ENCODE measurements around the gene MYBBP1A. TPM values are rescaled to one million over a fixed set of nuclear protein-coding genes. Genes with fewer than 3 reads are reported as not detected.

Gene MYBBP1A
- total RNA-seq, 1 donor from 2014 or later, result 47.1 TPM

DNA sequence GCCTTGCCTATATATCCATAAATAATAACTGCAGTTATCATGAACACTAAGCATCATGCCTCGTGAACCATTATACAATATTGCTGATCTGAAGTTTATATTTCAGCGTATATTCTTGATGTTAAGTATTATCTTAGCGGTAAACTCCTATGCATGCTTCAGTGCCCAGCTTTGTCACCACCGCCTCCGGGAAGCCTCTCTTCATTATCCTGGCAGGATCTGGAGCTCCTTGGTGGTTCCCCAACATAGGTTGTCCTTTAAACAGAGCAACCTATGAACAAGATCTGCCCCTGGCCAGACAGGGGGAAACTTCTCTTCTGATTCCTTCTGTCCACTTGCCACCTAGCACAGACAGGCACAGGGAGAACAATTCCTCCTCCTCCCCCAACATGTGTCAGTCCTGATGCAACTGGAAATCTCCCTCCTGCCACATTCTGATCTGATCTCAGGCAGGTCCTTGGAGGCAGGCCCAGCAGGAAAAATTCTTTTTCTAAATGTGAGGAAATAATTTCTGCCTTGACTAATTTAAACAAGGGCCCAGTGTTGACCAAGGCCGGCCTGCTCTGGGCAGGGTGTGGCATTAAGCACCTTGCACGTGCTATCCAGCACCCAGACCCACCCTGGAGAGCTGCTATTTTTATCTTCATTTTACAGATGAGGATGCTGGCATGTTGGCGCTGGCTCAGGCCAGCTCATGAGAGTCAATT is 34.1 kb downstream of the MYBBP1A start:
- no peak for DNase-seq (ENCODE audit: extremely low spot score in 2 of 2)
- H3K4me1 ChIP-seq, result peaks cover 26% of the 10 kb centered on the region
- H3K4me3 ChIP-seq, result no peak overlapping the region
- no peaks in the 10 kb centered on the region for H3K9me3 ChIP-seq
- H3K27ac ChIP-seq, result no peak overlapping the region
- intact Hi-C loops (cut with DNase I), result no loop called here
- no peak for TF ChIP-seq POLR2A (IDR thresholded peaks at IDR 0.05)
- TF ChIP-seq, protein P1, sequence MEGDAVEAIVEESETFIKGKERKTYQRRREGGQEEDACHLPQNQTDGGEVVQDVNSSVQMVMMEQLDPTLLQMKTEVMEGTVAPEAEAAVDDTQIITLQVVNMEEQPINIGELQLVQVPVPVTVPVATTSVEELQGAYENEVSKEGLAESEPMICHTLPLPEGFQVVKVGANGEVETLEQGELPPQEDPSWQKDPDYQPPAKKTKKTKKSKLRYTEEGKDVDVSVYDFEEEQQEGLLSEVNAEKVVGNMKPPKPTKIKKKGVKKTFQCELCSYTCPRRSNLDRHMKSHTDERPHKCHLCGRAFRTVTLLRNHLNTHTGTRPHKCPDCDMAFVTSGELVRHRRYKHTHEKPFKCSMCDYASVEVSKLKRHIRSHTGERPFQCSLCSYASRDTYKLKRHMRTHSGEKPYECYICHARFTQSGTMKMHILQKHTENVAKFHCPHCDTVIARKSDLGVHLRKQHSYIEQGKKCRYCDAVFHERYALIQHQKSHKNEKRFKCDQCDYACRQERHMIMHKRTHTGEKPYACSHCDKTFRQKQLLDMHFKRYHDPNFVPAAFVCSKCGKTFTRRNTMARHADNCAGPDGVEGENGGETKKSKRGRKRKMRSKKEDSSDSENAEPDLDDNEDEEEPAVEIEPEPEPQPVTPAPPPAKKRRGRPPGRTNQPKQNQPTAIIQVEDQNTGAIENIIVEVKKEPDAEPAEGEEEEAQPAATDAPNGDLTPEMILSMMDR (IDR thresholded peaks at IDR 0.05), result no peak
- peak in 1 of 2 donors; percentile 28 for TF ChIP-seq POLR2AphosphoS5 (IDR thresholded peaks at IDR 0.05; ENCODE audit: insufficient read depth in 1 of 2, low read depth in 1 of 2)
- no peaks in the 10 kb centered on the region for H3K27me3 ChIP-seq
- H3K36me3 ChIP-seq, result no peaks in the 10 kb centered on the region

DNA sequence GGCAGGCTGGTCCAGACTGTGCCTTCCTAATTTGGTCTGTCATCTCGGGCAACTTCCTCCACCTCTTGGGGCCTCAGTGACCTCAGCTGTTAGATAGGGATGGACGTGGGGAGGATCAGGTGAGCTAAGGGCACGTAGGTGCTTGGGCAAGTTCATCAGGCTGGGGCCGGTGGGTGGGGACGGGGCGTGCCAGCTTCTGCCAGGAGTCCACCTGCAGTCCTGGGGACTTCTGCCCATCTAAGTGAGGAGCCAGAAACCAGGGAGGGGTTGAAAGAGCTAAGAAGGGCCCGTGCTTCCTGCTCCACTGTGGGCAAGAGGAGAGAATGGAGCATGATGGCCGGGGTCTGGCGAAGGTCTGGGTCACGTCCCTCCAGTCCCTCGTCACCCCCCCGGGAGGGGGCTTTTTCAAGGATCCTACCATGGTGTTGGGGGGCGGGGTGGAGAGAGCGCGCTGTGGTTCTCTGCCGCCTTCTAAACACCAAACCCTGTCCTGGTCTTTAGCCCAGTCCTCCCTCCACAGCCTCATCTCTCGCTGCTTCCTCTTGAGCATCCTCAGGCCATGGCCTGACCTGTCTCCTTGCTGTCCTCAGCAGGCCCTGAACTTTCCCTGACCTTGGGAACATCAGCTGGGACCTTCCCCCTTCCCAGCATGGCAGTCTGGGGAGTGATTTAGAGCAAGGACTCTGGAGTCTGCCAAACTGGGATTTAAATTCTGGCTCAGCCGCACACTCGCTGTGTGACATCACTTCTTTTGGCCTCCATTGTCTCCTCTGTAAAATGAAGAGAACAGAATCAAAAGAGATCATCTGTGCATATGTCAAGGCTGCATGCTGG is 34.9 kb downstream of the MYBBP1A start:
- Histone ChIP-seq H3K27ac (peak overlapping the region; percentile 59), H3K27me3 (no peaks in the 10 kb centered on the region), H3K9me3 (no peaks in the 10 kb centered on the region), H3K4me3 (no peak overlapping the region), H3K36me3 (no peaks in the 10 kb centered on the region), H3K4me1 (peaks cover 26% of the 10 kb centered on the region)
- DNase-seq (ENCODE audit: extremely low spot score in 2 of 2), result no peak
- intact Hi-C loops (cut with DNase I), result no loop called here
- TF ChIP-seq, protein P1 (IDR thresholded peaks at IDR 0.05), result no peak
- TF ChIP-seq POLR2AphosphoS5 (IDR thresholded peaks at IDR 0.05; ENCODE audit: insufficient read depth in 1 of 2, low read depth in 1 of 2), result no peak
- no peak for TF ChIP-seq POLR2A (IDR thresholded peaks at IDR 0.05)

DNA sequence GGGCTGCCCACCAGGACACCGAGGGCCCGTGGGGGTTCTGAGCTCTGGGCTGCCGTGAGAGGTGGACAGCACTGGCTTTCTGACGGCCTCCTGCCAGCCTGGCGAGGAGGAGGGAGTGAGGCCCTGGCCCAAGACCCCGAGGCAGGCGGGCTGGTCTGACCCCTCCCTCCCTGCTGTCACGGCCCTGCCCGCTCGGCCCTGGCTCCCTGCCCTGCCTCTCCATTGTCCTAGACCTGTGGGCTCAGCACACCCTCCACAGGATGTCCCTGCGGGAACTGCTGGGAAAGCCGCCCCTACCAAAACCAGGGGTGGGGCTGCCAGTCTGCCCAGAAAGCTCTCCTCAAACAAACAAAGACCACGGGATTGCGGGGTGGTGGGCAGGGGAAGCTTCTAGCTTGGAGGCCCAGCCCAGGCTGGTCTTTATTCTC is 35.8 kb downstream of the MYBBP1A start:
- peak; percentile 27 to 28 for TF ChIP-seq POLR2AphosphoS5 (IDR thresholded peaks at IDR 0.05; ENCODE audit: insufficient read depth in 1 of 2, low read depth in 1 of 2)
- TF ChIP-seq, protein P1 (IDR thresholded peaks at IDR 0.05), result no peak
- no peak for TF ChIP-seq POLR2A (IDR thresholded peaks at IDR 0.05)
- H3K36me3 ChIP-seq, result no peaks in the 10 kb centered on the region
- no peak for DNase-seq (ENCODE audit: extremely low spot score in 2 of 2)
- peak overlapping the region; percentile 59 for H3K27ac ChIP-seq
- H3K27me3 ChIP-seq, result no peaks in the 10 kb centered on the region
- no peak overlapping the region for H3K4me3 ChIP-seq
- intact Hi-C loops (cut with DNase I), result no loop called here
- no peaks in the 10 kb centered on the region for H3K9me3 ChIP-seq
- peaks cover 26% of the 10 kb centered on the region for H3K4me1 ChIP-seq

DNA sequence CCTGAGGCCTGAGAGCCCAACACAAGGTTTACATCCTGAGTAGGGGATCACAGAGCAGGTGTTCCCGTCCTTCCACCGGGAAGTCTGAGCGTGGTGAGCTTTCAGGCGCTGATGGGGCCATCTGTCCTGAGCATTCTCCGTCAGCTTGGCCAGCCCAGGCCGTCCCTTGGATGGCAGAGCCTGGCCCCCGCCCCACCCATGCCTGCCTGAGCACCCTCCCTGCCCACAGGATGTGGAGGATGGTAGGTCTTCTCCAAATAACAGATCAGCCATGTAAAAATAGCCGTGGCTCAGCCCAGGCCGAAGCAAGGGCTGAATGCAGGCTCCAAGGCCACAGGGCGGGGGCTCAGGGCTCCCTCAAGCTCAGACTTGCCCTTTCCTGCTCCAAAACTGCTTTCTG is 36.3 kb downstream of the MYBBP1A start:
- Histone ChIP-seq H3K4me1 (peaks cover 26% of the 10 kb centered on the region), H3K27me3 (no peaks in the 10 kb centered on the region), H3K27ac (peak overlapping the region; percentile 44), H3K36me3 (no peaks in the 10 kb centered on the region), H3K9me3 (no peaks in the 10 kb centered on the region), H3K4me3 (no peak overlapping the region)
- intact Hi-C loops (cut with DNase I), result no loop called here
- no peak for DNase-seq (ENCODE audit: extremely low spot score in 2 of 2)
- TF ChIP-seq, protein P1 (IDR thresholded peaks at IDR 0.05), result no peak
- TF ChIP-seq POLR2A (IDR thresholded peaks at IDR 0.05), result no peak
- no peak for TF ChIP-seq POLR2AphosphoS5 (IDR thresholded peaks at IDR 0.05; ENCODE audit: insufficient read depth in 1 of 2, low read depth in 1 of 2)
